ENCODE results near the gene TMPRSS3.
A peak's percentile ranks its signal among the peaks of the same experiment; 100 is the strongest.

Gene TMPRSS3

GRCh38 chr21:42396799-42397745, 1.2 kb upstream of the TMPRSS3 start:
- no peak for DNase-seq
- Mint-ChIP-seq H3K4me3 (no peak overlapping the region), H3K4me1 (peaks cover 61% of the 10 kb centered on the region), H3K27ac (no peak overlapping the region), H3K27me3 (peaks cover 9% of the 10 kb centered on the region), H3K9me3 (peaks cover 8% of the 10 kb centered on the region), H3K36me3 (peaks cover 19% of the 10 kb centered on the region)
- CTCF ChIA-PET, result interaction anchor here (1.1 kb wide), 1 partner anchor 16 kb away, joined by 4 read pairs; no protein-coding TSS in a partner anchor

- no peaks in the 10 kb centered on the region for H3K9me3 Mint-ChIP-seq
- CTCF ChIA-PET, result no interaction called here
- peaks cover 9% of the 10 kb centered on the region for H3K27me3 Mint-ChIP-seq
- H3K36me3 Mint-ChIP-seq, result peaks cover 16% of the 10 kb centered on the region
- H3K4me1 Mint-ChIP-seq, result peaks cover 65% of the 10 kb centered on the region
- DNase-seq, result no peak
- H3K27ac Mint-ChIP-seq, result no peak overlapping the region
- H3K4me3 Mint-ChIP-seq, result no peak overlapping the region
Observed at GRCh38 chr21:42395302-42395701, 550 bp downstream of the TMPRSS3 start.

GRCh38 chr21:42393443-42393950, 2.4 kb downstream of the TMPRSS3 start:
- peak overlapping the region; percentile 76 for H3K27ac Mint-ChIP-seq
- H3K4me1 Mint-ChIP-seq, result peaks cover 72% of the 10 kb centered on the region
- peak overlapping the region; percentile 2 for H3K4me3 Mint-ChIP-seq
- CTCF ChIA-PET, result interaction anchor here (1.0 to 2.1 kb wide), 4 partner anchors 10 to 57 kb away, joined by 3 to 13 read pairs (median 6); partner anchors contain the start of gene UBASH3A
- peaks cover 20% of the 10 kb centered on the region for H3K36me3 Mint-ChIP-seq
- no peak for DNase-seq
- no peaks in the 10 kb centered on the region for H3K9me3 Mint-ChIP-seq
- peaks cover 9% of the 10 kb centered on the region for H3K27me3 Mint-ChIP-seq

- peaks cover 9% of the 10 kb centered on the region for H3K27me3 Mint-ChIP-seq
- H3K36me3 Mint-ChIP-seq, result peaks cover 15% of the 10 kb centered on the region
- peak overlapping the region; percentile 76 for H3K27ac Mint-ChIP-seq
- peaks cover 72% of the 10 kb centered on the region for H3K4me1 Mint-ChIP-seq
- peak overlapping the region; percentile 2 for H3K4me3 Mint-ChIP-seq
- DNase-seq, result no peak
- no peaks in the 10 kb centered on the region for H3K9me3 Mint-ChIP-seq
- CTCF ChIA-PET, result interaction anchor here (1.0 to 2.1 kb wide), 4 partner anchors 11 to 57 kb away, joined by 3 to 13 read pairs (median 6); partner anchors contain the start of gene UBASH3A
Observed at GRCh38 chr21:42392731-42393442, 3.0 kb downstream of the TMPRSS3 start.

- H3K9me3 Mint-ChIP-seq, result no peaks in the 10 kb centered on the region
- CTCF ChIA-PET, result no interaction called here
- peaks cover 75% of the 10 kb centered on the region for H3K4me1 Mint-ChIP-seq
- H3K27me3 Mint-ChIP-seq, result peaks cover 9% of the 10 kb centered on the region
- no peak overlapping the region for H3K4me3 Mint-ChIP-seq
- DNase-seq, result no peak
- peak overlapping the region; percentile 20 for H3K27ac Mint-ChIP-seq
- H3K36me3 Mint-ChIP-seq, result peaks cover 21% of the 10 kb centered on the region
Observed at GRCh38 chr21:42391297-42391696, 4.6 kb downstream of the TMPRSS3 start.

GRCh38 chr21:42390696-42391095, 5.2 kb downstream of the TMPRSS3 start:
- Mint-ChIP-seq H3K4me1 (peaks cover 75% of the 10 kb centered on the region), H3K9me3 (no peaks in the 10 kb centered on the region), H3K27me3 (peaks cover 9% of the 10 kb centered on the region), H3K27ac (no peak overlapping the region), H3K36me3 (peaks cover 22% of the 10 kb centered on the region), H3K4me3 (no peak overlapping the region)
- CTCF ChIA-PET, result no interaction called here
- DNase-seq, result no peak

- no peak overlapping the region for H3K27ac Mint-ChIP-seq
- peaks cover 78% of the 10 kb centered on the region for H3K4me1 Mint-ChIP-seq
- no peak overlapping the region for H3K4me3 Mint-ChIP-seq
- no peak for DNase-seq
- peaks cover 8% of the 10 kb centered on the region for H3K27me3 Mint-ChIP-seq
- H3K36me3 Mint-ChIP-seq, result peaks cover 26% of the 10 kb centered on the region
- H3K9me3 Mint-ChIP-seq, result peaks cover 2% of the 10 kb centered on the region
- CTCF ChIA-PET, result no interaction called here
Observed at GRCh38 chr21:42390193-42390592, 5.7 kb downstream of the TMPRSS3 start.

- Mint-ChIP-seq H3K27me3 (peaks cover under 1% of the 10 kb centered on the region), H3K36me3 (peaks cover 29% of the 10 kb centered on the region), H3K4me3 (no peak overlapping the region), H3K9me3 (peaks cover 5% of the 10 kb centered on the region), H3K27ac (no peak overlapping the region), H3K4me1 (peaks cover 82% of the 10 kb centered on the region)
- CTCF ChIA-PET, result no interaction called here
- no peak for DNase-seq
Observed at GRCh38 chr21:42389449-42389835, 6.4 kb downstream of the TMPRSS3 start.

GRCh38 chr21:42388740-42389448, 7.0 kb downstream of the TMPRSS3 start:
- H3K27me3 Mint-ChIP-seq, result no peaks in the 10 kb centered on the region
- peaks cover 33% of the 10 kb centered on the region for H3K36me3 Mint-ChIP-seq
- H3K4me3 Mint-ChIP-seq, result no peak overlapping the region
- DNase-seq, result no peak
- CTCF ChIA-PET, result interaction anchor here (1.0 to 1.2 kb wide), 3 partner anchors 9 to 27 kb away, joined by 3 read pairs; partner anchors contain the start of gene UBASH3A
- no peak overlapping the region for H3K27ac Mint-ChIP-seq
- peaks cover 84% of the 10 kb centered on the region for H3K4me1 Mint-ChIP-seq
- peaks cover 5% of the 10 kb centered on the region for H3K9me3 Mint-ChIP-seq

GRCh38 chr21:42387843-42388340, 8.0 kb downstream of the TMPRSS3 start:
- H3K4me3 Mint-ChIP-seq, result no peak overlapping the region

GRCh38 chr21:42387164-42387563, 8.7 kb downstream of the TMPRSS3 start:
- CTCF ChIA-PET, result interaction anchor here (1.2 kb wide), 1 partner anchor 49 kb away, joined by 3 read pairs; no protein-coding TSS in a partner anchor
- Mint-ChIP-seq H3K4me3 (no peak overlapping the region), H3K27me3 (no peaks in the 10 kb centered on the region), H3K27ac (peak overlapping the region; percentile 5), H3K36me3 (peaks cover 37% of the 10 kb centered on the region), H3K4me1 (peaks cover 72% of the 10 kb centered on the region), H3K9me3 (peaks cover 12% of the 10 kb centered on the region)
- DNase-seq, result no peak

More at GRCh38 chr21:42387843-42388340, 8.0 kb downstream of the TMPRSS3 start:
- peaks cover 5% of the 10 kb centered on the region for H3K9me3 Mint-ChIP-seq
- peaks cover 76% of the 10 kb centered on the region for H3K4me1 Mint-ChIP-seq
- CTCF ChIA-PET, result interaction anchor here (1.0 to 1.2 kb wide), 4 partner anchors 8 to 26 kb away, joined by 3 read pairs; partner anchors contain the start of gene UBASH3A
- peaks cover 34% of the 10 kb centered on the region for H3K36me3 Mint-ChIP-seq
- H3K27ac Mint-ChIP-seq, result no peak overlapping the region
- DNase-seq, result no peak
- H3K27me3 Mint-ChIP-seq, result no peaks in the 10 kb centered on the region

- Mint-ChIP-seq H3K27ac (no peak overlapping the region), H3K9me3 (peaks cover 20% of the 10 kb centered on the region), H3K4me3 (no peak overlapping the region), H3K27me3 (no peaks in the 10 kb centered on the region), H3K36me3 (peaks cover 39% of the 10 kb centered on the region), H3K4me1 (peaks cover 66% of the 10 kb centered on the region)
- CTCF ChIA-PET, result interaction anchor here (1.2 kb wide), 1 partner anchor 48 kb away, joined by 3 read pairs; no protein-coding TSS in a partner anchor
- no peak for DNase-seq
Observed at GRCh38 chr21:42386034-42386591, 9.7 kb downstream of the TMPRSS3 start.

- peaks cover 20% of the 10 kb centered on the region for H3K9me3 Mint-ChIP-seq
- CTCF ChIA-PET, result interaction anchor here (1.2 kb wide), 1 partner anchor 47 kb away, joined by 3 read pairs; no protein-coding TSS in a partner anchor
- H3K4me3 Mint-ChIP-seq, result no peak overlapping the region
- H3K27ac Mint-ChIP-seq, result peak overlapping the region; percentile 55
- H3K36me3 Mint-ChIP-seq, result peaks cover 37% of the 10 kb centered on the region
- no peak for DNase-seq
- H3K27me3 Mint-ChIP-seq, result no peaks in the 10 kb centered on the region
- peaks cover 61% of the 10 kb centered on the region for H3K4me1 Mint-ChIP-seq
Observed at GRCh38 chr21:42385619-42386018, 10.2 kb downstream of the TMPRSS3 start.

Data from activated naive CD4-positive, alpha-beta T cell treated with anti-CD3 and anti-CD28 coated beads, Interleukin-2, amount 10 ng/mL, durations not matched to agents 7 days and 5 days (primary cell).